Uterus (tissue), 2 donors: Measurements from ENCODE around the gene ING1.

ENCODE experiments used
- POLR2A ChIP-seq, 2 donors: fragments of 450-650 bp; IDR thresholded peaks; one replicate each; pipeline ENCODE4 v1.6.1; 2016; ENCODE audit warnings: antibody characterized with exemption in 2 of 2, mild to moderate bottlenecking in 1 of 2, moderate library complexity in 1 of 2
- TF ChIP-seq, protein P1 (sequence below), 4 experiments: fragments of 200-600 bp in 2 of 4; fragments of 450-650 bp in 2 of 4; sonication (generic) in 2 of 4; IDR thresholded peaks; one replicate each; pipeline ENCODE4 v1.5.1; 2016 to 2019; ENCODE audit warnings: antibody characterized with exemption in 4 of 4, mild to moderate bottlenecking in 2 of 4, moderate library complexity in 1 of 4

DNA sequence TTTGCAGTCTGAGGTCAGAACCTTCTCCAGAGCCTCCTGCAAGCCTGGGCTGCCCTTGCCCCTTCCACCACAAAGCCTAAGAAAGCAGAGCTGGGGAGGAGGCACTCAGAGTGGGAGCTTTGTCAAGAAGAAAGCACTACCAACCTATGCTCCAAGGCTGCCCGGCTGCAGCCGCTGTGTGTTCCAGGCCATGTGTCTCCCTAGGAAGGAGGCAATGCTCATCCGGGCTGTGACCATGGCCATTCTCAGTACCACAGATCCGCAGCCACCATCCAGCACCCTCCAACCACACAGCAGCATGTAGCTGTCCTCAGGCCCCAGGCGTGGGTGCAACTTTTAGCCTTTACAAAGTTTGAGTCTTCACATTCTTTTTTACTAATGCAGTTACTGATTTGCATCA is 29.6 kb upstream of the ING1 start:
- TF ChIP-seq POLR2A (IDR thresholded peaks at IDR 0.05) = no peak
- TF ChIP-seq, protein P1, sequence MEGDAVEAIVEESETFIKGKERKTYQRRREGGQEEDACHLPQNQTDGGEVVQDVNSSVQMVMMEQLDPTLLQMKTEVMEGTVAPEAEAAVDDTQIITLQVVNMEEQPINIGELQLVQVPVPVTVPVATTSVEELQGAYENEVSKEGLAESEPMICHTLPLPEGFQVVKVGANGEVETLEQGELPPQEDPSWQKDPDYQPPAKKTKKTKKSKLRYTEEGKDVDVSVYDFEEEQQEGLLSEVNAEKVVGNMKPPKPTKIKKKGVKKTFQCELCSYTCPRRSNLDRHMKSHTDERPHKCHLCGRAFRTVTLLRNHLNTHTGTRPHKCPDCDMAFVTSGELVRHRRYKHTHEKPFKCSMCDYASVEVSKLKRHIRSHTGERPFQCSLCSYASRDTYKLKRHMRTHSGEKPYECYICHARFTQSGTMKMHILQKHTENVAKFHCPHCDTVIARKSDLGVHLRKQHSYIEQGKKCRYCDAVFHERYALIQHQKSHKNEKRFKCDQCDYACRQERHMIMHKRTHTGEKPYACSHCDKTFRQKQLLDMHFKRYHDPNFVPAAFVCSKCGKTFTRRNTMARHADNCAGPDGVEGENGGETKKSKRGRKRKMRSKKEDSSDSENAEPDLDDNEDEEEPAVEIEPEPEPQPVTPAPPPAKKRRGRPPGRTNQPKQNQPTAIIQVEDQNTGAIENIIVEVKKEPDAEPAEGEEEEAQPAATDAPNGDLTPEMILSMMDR (IDR thresholded peaks at IDR 0.05) = no peak
